Body of pancreas (tissue), 4 donors: ENCODE data around the gene MLNR. TPM values are rescaled to one million over a fixed set of nuclear protein-coding genes. Genes with fewer than 3 reads are reported as not detected.

ENCODE experiments used
- ATAC-seq: fragments of 150-250 bp; one replicate; pipeline ENCODE4 v1.9.1; 2016
- DNase-seq, 4 donors: peaks; one replicate each; pipeline ENCODE4 v3.0.0-alpha.2; 2019
- H3K27ac ChIP-seq, 4 donors: fragments of 200-600 bp; sonication (generic); 1 replicate in 3 of 4; 2 replicates in 1 of 4; pipeline versions ENCODE4 v1.5.1 to v1.6.1; 2016 to 2019; ENCODE audit warnings: mild to moderate bottlenecking in 1 of 4, mixed read lengths in 1 of 4, moderate library complexity in 1 of 4
- H3K27me3 ChIP-seq, 2 donors: fragments of 200-600 bp; sonication (generic); one replicate each; pipeline ENCODE4 v1.6.0; 2016; ENCODE audit warnings: mild to moderate bottlenecking in 1 of 2
- H3K36me3 ChIP-seq, 2 donors: fragments of 200-600 bp; sonication (generic); replicated peaks in 1 of 2; 2 replicates each; pipeline ENCODE4 v1.5.1; 2016; ENCODE audit warnings: low read depth in 2 of 2; ENCODE audit not compliant: insufficient read depth in 1 of 2
- H3K4me1 ChIP-seq: fragments of 200-600 bp; sonication (generic); one replicate; pipeline ENCODE4 v1.6.0; 2016
- H3K4me3 ChIP-seq, 2 donors: fragments of 200-600 bp; sonication (generic); 1 replicate in 1 of 2; 2 replicates in 1 of 2; pipeline ENCODE4 v1.5.1; 2016 to 2019
- H3K9me3 ChIP-seq, 3 donors: fragments of 200-600 bp; sonication (generic); 1 replicate in 2 of 3; 2 replicates in 1 of 3; pipeline ENCODE4 v1.5.1; 2016
- POLR2A ChIP-seq, 3 donors: fragments of 450-650 bp; IDR thresholded peaks; one replicate each; pipeline ENCODE4 v1.6.1; 2016; ENCODE audit warnings: antibody characterized with exemption in 3 of 3, mild to moderate bottlenecking in 2 of 3
- WGBS, 2 donors: methylation state at CpG; one replicate each; pipeline ENCODE4 v1.1.5; 2017; 5-methylcytosine and 5-hydroxymethylcytosine counted together
- intact Hi-C: fragments of 100-400 bp; cut with DNase I; formaldehyde crosslinking; loops from one replicate; pipeline ENCODE4 v1.15.1; 2023
- total RNA-seq, 2 donors: library from RNA; depleted of rRNA; stranded (reverse); fragments of >200 nt; gene quantifications; one replicate each; pipeline ENCODE4 v1.1.0, GENCODE V29; 2016
- TF ChIP-seq, protein P1 (sequence below), 7 experiments: fragments of 450-650 bp in 4 of 7; fragments of 200-600 bp in 3 of 7; sonication (generic) in 3 of 7; IDR thresholded peaks; one replicate each; pipeline ENCODE4 v1.5.1; 2016 to 2019; ENCODE audit warnings: antibody characterized with exemption in 7 of 7

Gene MLNR
- total RNA-seq, 2 donors from 2014 or later = not detected

DNA sequence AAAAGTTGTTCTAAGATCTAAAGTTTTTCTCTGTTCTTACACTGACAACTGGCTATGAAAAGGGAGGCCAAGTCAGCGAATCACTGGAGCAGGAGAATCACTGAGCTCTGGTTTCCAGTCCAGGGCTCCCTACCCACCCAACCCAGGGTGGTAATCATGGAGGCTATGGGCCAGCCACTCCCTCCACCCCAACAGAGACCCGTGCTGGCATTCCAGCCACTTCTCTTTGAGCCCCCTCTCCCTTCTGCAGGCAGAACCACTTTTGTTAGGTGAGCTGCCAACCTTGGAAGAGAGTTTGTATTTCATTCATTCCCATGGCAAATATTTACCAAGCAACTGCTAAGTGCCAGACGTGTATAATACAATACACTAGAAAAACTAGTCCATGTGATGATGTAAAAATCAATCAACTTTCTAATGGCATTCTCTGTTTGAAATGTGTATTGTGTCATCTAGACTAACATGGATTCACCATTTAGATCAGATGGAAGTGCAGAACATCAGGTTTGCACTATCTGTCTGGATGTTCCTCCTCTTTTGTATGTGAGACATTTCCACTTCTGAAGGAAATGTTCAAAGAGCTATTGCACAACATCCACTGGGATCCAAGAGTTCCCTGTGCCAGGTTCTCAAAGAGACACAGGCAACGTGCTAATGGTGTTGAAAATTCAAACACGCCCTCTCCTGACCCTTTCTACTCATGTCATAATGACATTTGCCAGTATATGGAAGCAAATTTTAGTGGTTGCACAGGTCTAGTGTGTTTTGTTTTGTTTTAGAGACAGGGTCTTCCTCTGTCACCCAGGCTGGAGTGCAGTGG is 5.3 kb downstream of the MLNR start:
- Histone ChIP-seq H3K4me3 (no peak overlapping the region), H3K4me1 (peaks cover 22% of the 10 kb centered on the region), H3K27me3 (peaks cover 5 to 12% of the 10 kb centered on the region in 2 donors), H3K36me3 (no peaks in the 10 kb centered on the region), H3K27ac (peak overlapping the region in 1 of 4 donors; percentile 41), H3K9me3 (no peaks in the 10 kb centered on the region)
- peak; percentile 89 for ATAC-seq
- peak; percentile 38 to 72 (median 52) for DNase-seq
- no peak for TF ChIP-seq POLR2A (IDR thresholded peaks at IDR 0.05)
- TF ChIP-seq, protein P1, sequence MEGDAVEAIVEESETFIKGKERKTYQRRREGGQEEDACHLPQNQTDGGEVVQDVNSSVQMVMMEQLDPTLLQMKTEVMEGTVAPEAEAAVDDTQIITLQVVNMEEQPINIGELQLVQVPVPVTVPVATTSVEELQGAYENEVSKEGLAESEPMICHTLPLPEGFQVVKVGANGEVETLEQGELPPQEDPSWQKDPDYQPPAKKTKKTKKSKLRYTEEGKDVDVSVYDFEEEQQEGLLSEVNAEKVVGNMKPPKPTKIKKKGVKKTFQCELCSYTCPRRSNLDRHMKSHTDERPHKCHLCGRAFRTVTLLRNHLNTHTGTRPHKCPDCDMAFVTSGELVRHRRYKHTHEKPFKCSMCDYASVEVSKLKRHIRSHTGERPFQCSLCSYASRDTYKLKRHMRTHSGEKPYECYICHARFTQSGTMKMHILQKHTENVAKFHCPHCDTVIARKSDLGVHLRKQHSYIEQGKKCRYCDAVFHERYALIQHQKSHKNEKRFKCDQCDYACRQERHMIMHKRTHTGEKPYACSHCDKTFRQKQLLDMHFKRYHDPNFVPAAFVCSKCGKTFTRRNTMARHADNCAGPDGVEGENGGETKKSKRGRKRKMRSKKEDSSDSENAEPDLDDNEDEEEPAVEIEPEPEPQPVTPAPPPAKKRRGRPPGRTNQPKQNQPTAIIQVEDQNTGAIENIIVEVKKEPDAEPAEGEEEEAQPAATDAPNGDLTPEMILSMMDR (IDR thresholded peaks at IDR 0.05) = peak in 3 of 7 experiments; percentile 19 to 27 (median 22)
- 29 to 37% methylated on average over 5 of the region's 5 CpGs for WGBS, 2 donors
- intact Hi-C loops = no loop called here

DNA sequence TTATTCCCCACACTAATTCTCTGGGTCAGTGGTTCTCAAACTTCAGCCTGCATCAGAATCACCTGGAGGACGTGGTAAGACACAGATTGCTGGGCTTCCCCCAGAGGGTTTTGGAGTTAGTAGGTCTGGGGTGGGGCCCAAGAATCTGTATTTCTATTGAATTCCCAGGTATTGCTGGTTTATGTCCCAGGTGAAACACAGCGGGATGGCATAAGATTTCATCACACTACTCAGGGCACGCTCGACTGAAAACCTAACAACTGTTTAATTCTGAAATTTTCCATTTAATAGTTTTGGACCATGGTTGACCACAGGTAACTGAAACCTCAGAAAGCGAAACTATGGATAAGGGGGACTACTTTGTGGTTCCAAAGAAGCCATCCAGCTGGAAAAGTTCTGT is 6.5 kb downstream of the MLNR start:
- ATAC-seq (no peak), DNase-seq (no peak)
- TF ChIP-seq POLR2A (IDR thresholded peaks at IDR 0.05) = no peak
- TF ChIP-seq, protein P1 (IDR thresholded peaks at IDR 0.05) = no peak
- Histone ChIP-seq H3K4me1 (peaks cover 14% of the 10 kb centered on the region), H3K27me3 (peaks cover 0 to under 1% of the 10 kb centered on the region in 2 donors), H3K27ac (no peak overlapping the region), H3K4me3 (no peak overlapping the region), H3K36me3 (no peaks in the 10 kb centered on the region), H3K9me3 (no peaks in the 10 kb centered on the region)
- WGBS, 2 donors = 84 to 85% methylated on average over 5 of the region's 5 CpGs
- intact Hi-C loops = no loop called here

DNA sequence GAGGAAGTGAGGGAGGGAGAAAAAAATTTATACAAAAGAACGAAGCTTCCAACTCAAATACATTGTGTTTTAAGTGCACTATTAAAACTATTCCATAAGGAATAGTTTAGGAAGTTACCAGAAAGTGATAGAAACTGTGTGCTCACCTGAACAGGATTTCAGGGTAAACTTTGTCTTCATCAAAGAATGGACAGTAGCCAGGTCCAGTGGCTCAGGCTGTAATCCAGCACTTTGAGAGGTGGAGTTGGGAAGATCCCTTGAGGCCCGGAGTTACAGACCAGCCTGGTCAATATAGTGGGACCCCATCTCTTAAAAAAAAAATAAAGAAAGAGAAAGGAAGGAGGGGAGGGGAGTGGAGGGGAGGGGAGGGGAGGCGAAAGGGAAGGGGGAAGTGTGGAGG is 14.6 kb downstream of the MLNR start:
- intact Hi-C loops = no loop called here
- ATAC-seq (no peak), DNase-seq (no peak)
- H3K36me3 ChIP-seq = no peaks in the 10 kb centered on the region
- no peak overlapping the region for H3K4me3 ChIP-seq
- no peaks in the 10 kb centered on the region for H3K4me1 ChIP-seq
- WGBS, 2 donors = 93 to 96% methylated on average over 2 to 3 of the region's 3 CpGs
- TF ChIP-seq POLR2A (IDR thresholded peaks at IDR 0.05) = no peak
- TF ChIP-seq, protein P1 (IDR thresholded peaks at IDR 0.05) = no peak
- no peaks in the 10 kb centered on the region for H3K27me3 ChIP-seq
- H3K9me3 ChIP-seq = no peaks in the 10 kb centered on the region
- H3K27ac ChIP-seq = no peak overlapping the region

DNA sequence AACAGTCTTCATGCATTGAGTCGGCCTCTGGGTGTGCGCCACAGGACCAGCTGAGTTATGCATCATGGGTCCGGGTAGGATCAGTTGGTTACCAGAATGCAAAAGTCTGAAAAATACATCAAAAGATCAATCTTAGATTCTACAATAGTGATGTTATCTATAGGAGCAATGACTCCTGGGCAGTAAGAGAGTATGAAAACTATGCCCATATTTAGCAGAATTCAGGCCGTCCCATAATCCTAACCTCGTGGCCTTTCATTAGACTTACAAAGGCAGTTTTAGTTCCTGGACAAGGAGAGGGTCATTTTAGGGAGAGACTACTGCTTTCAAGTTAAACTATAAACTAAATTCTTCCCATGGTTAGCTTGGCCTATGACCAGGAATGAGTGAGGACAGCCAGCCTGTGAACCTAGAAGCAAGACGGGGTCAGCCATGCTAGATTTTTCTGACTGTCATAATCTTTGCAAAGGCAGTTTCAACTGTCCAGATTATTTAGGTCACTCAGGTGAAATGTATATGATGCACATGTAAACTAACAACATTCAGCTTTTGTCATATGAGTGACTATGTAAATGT is 15.8 kb downstream of the MLNR start:
- no peak overlapping the region for H3K4me3 ChIP-seq
- WGBS, 2 donors = 78 to 86% methylated on average over 6 of the region's 6 CpGs
- intact Hi-C loops = no loop called here

More for the DNA sequence above, 15.8 kb downstream of the MLNR start:
- H3K4me1 ChIP-seq = no peaks in the 10 kb centered on the region
- no peak for DNase-seq
- H3K36me3 ChIP-seq = no peaks in the 10 kb centered on the region
- no peaks in the 10 kb centered on the region for H3K9me3 ChIP-seq
- H3K27ac ChIP-seq = no peak overlapping the region
- no peak for ATAC-seq
- H3K27me3 ChIP-seq = no peaks in the 10 kb centered on the region
- no peak for TF ChIP-seq POLR2A (IDR thresholded peaks at IDR 0.05)
- TF ChIP-seq, protein P1 (IDR thresholded peaks at IDR 0.05) = no peak
